Keratinocyte (primary cell): ENCODE measurements around the gene STRN4.
"Not testable (repeated sequence)": the region's sequence is repeated elsewhere in the genome, so short reads cannot be mapped to it uniquely, and the experiment has no call there.

Experiments used
- CTCF ChIP-seq, 3 experiments: IDR thresholded peaks in 1 of 3; conservative IDR thresholded peaks in 1 of 3; optimal IDR thresholded peaks in 1 of 3; 2 replicates in 2 of 3; 3 replicates in 1 of 3; pipeline versions ENCODE3 to v1.5.1; 2011; ENCODE audit warnings: low read length in 3 of 3, mild to moderate bottlenecking in 3 of 3, moderate library complexity in 2 of 3, control low read depth in 1 of 3, inconsistent platforms in 1 of 3; ENCODE audit not compliant: insufficient read depth in 2 of 3; ENCODE audit errors: extremely low read depth in 1 of 3
- EZH2 ChIP-seq: IDR thresholded peaks from one replicate; pipeline ENCODE4 v1.6.1; 2012; ENCODE audit warnings: inconsistent platforms, mild to moderate bottlenecking, low read length, moderate library complexity

GRCh38 chr19:46777956-46778645, 31.9 kb upstream of the STRN4 start:
- TF ChIP-seq CTCF (optimal IDR thresholded peaks at IDR 0.05 in 1 of 3, IDR thresholded peaks at IDR 0.05 in 1 of 3, conservative IDR thresholded peaks at IDR 0.05 in 1 of 3; ENCODE audit: extremely low read depth in 1 of 3, insufficient read depth in 2 of 3, low read length in 3 of 3); EZH2: not testable (repeated sequence)
